HEK293 (cell line): ENCODE measurements around the gene PEX14.

Experiments used
- CTCF ChIA-PET: fragments of 350-600 bp; formaldehyde crosslinking; extraction: SDS; loops from one replicate; lab custom pipeline; 2021; ENCODE audit warnings: antibody characterized with exemption; lab: Yijun Ruan, JAX
- POLR2A ChIA-PET: fragments of 300-600 bp; formaldehyde crosslinking; extraction: SDS; loops from one replicate; lab custom pipeline; 2020; ENCODE audit warnings: antibody characterized with exemption, inconsistent platforms; lab: Yijun Ruan, JAX
- H3K27ac ChIP-seq: fragments of 200-500 bp; sonication (Bioruptor generic); 2 replicates; pipeline ENCODE4 v1.5.1; 2014; ENCODE audit warnings: low read depth, low read length, control low read depth, inconsistent platforms; ENCODE audit errors: extremely low read depth
- H3K36me3 ChIP-seq, 2 experiments: fragments of 200-500 bp in 1 of 2; sonication (Bioruptor generic) in 1 of 2; 1 replicate in 1 of 2; 2 replicates in 1 of 2; pipeline ENCODE4 v1.5.1; 2014 to 2017; ENCODE audit warnings: inconsistent platforms in 2 of 2, low read length in 2 of 2; ENCODE audit not compliant: control insufficient read depth in 2 of 2, insufficient read depth in 1 of 2
- H3K4me1 ChIP-seq: fragments of 200-500 bp; sonication (Bioruptor generic); 2 replicates; pipeline ENCODE4 v1.5.1; 2014; ENCODE audit warnings: mild to moderate bottlenecking, low read length, inconsistent platforms; ENCODE audit not compliant: control insufficient read depth, insufficient read depth
- H3K4me3 ChIP-seq: 2 replicates; pipeline ENCODE4 v1.5.1; 2011; ENCODE audit warnings: low read depth, mild to moderate bottlenecking, control low read depth, low read length, moderate library complexity
- H3K9me3 ChIP-seq: fragments of 200-500 bp; sonication (Bioruptor generic); 2 replicates; pipeline ENCODE4 v1.5.1; 2014; ENCODE audit warnings: low read depth, low read length, inconsistent platforms; ENCODE audit not compliant: control insufficient read depth, insufficient read depth
- GFI1B ChIP-seq: fragments of 450-650 bp; formaldehyde crosslinking; IDR thresholded peaks from 2 replicates; pipeline ENCODE4 v1.5.1; 2016; ENCODE audit warnings: missing biosample characterization, missing genetic modification characterization
- MEIS1 ChIP-seq: sonication (generic); formaldehyde crosslinking; IDR thresholded peaks from 2 replicates; pipeline ENCODE4 v1.8.1; 2022; ENCODE audit warnings: missing genetic modification reagents, mild to moderate bottlenecking, borderline replicate concordance
- PRDM10 ChIP-seq: fragments of 450-650 bp; formaldehyde crosslinking; IDR thresholded peaks from 2 replicates; pipeline ENCODE4 v1.5.1; 2016; ENCODE audit warnings: missing biosample characterization, missing genetic modification characterization
- TCF7L2 ChIP-seq: IDR thresholded peaks from 2 replicates; pipeline ENCODE4 v1.6.1; 2011; ENCODE audit warnings: low read depth, mild to moderate bottlenecking, inconsistent platforms, low read length, moderate library complexity, borderline replicate concordance
- ZNF558 ChIP-seq: fragments of 450-650 bp; formaldehyde crosslinking; IDR thresholded peaks from 2 replicates; pipeline ENCODE4 v1.5.1; 2016; ENCODE audit warnings: missing biosample characterization, missing genetic modification characterization
- ZNF561 ChIP-seq: fragments of 450-650 bp; IDR thresholded peaks from 2 replicates; pipeline ENCODE4 v1.5.1; 2018; ENCODE audit warnings: missing biosample characterization, missing genetic modification characterization, borderline replicate concordance
- ZNF610 ChIP-seq: fragments of 450-650 bp; formaldehyde crosslinking; IDR thresholded peaks from 2 replicates; pipeline ENCODE4 v1.5.1; 2016; ENCODE audit warnings: missing biosample characterization, missing genetic modification characterization, borderline replicate concordance
- ZNF791 ChIP-seq: fragments of 450-650 bp; formaldehyde crosslinking; IDR thresholded peaks from 2 replicates; pipeline ENCODE4 v1.5.1; 2016; ENCODE audit warnings: missing biosample characterization, missing genetic modification characterization
- ZNF830 ChIP-seq: fragments of 450-650 bp; IDR thresholded peaks from 2 replicates; pipeline ENCODE4 v1.5.0; 2018; ENCODE audit warnings: missing biosample characterization, missing genetic modification characterization, low read depth, mild to moderate bottlenecking, moderate library complexity
- TF ChIP-seq, protein P1 (sequence below): fragments of 450-650 bp; formaldehyde crosslinking; IDR thresholded peaks from 2 replicates; pipeline ENCODE4 v1.5.1; 2016; ENCODE audit warnings: missing biosample characterization, missing genetic modification characterization
- TF ChIP-seq, protein P2 (sequence below): fragments of 450-650 bp; formaldehyde crosslinking; IDR thresholded peaks from 2 replicates; pipeline ENCODE4 v1.5.1; 2017; ENCODE audit warnings: missing biosample characterization, missing genetic modification characterization

PEX14 gene

DNA sequence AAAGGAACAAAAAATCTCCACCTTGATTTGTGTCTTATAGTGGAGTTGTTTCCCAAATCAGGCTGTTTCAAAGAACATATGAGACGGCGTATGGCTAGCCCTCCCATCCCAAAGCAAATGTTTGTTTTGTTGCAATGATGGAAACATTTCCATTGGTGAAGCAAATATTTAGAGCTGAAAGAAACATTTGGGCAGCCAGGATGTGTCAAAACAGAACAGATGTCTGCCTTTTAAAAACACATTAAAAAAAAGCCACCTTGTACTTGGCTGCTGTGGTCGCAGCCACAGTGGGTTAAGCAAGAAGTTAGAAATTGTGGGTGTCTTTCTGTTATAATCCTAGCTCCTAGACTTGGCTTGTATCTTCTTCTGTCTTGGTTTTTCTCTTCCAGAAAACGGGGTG is 116.3 kb downstream of the PEX14 start:
- POLR2A ChIA-PET: no interaction called here
- Histone ChIP-seq H3K36me3 (no peaks in the 10 kb centered on the region), H3K4me1 (peaks cover 6% of the 10 kb centered on the region; the same call in 1 of the 2 replicates), H3K4me3 (no peak overlapping the region), H3K27ac (no peak overlapping the region), H3K9me3 (no peaks in the 10 kb centered on the region)
- no peak for TF ChIP-seq ZNF791
- CTCF ChIA-PET: interaction anchor here (0.6 to 1.1 kb wide), 3 partner anchors 9 to 84 kb away, joined by 3 read pairs; no protein-coding TSS in a partner anchor

GRCh38 chr1:10592373-10592772 is 117.6 kb downstream of the PEX14 start:
- H3K4me1 ChIP-seq: peaks cover 6% of the 10 kb centered on the region; the same call in 1 of the 2 replicates
- no peaks in the 10 kb centered on the region for H3K36me3 ChIP-seq
- no peak for TF ChIP-seq ZNF558 (tag by site-specific recombination)
- TF ChIP-seq, protein P1, sequence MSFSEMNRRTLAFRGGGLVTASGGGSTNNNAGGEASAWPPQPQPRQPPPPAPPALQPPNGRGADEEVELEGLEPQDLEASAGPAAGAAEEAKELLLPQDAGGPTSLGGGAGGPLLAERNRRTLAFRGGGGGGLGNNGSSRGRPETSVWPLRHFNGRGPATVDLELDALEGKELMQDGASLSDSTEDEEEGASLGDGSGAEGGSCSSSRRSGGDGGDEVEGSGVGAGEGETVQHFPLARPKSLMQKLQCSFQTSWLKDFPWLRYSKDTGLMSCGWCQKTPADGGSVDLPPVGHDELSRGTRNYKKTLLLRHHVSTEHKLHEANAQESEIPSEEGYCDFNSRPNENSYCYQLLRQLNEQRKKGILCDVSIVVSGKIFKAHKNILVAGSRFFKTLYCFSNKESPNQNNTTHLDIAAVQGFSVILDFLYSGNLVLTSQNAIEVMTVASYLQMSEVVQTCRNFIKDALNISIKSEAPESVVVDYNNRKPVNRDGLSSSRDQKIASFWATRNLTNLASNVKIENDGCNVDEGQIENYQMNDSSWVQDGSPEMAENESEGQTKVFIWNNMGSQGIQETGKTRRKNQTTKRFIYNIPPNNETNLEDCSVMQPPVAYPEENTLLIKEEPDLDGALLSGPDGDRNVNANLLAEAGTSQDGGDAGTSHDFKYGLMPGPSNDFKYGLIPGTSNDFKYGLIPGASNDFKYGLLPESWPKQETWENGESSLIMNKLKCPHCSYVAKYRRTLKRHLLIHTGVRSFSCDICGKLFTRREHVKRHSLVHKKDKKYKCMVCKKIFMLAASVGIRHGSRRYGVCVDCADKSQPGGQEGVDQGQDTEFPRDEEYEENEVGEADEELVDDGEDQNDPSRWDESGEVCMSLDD (tag by site-specific recombination): no peak
- TF ChIP-seq ZNF561 (tag by site-specific recombination): 0 out of 2 replicates have a peak, but pooled peaks have one; percentile 40
- ChIA-PET POLR2A (no interaction called here), CTCF (interaction anchor here (0.7 to 1.5 kb wide), 2 partner anchors 9 to 85 kb away, joined by 3 to 6 read pairs; no protein-coding TSS in a partner anchor)
- H3K9me3 ChIP-seq: no peaks in the 10 kb centered on the region
- H3K27ac ChIP-seq: no peak overlapping the region
- H3K4me3 ChIP-seq: no peak overlapping the region

- ChIA-PET CTCF (interaction anchor here (1.5 kb wide), 1 partner anchor 86 kb away, joined by 3 read pairs; no protein-coding TSS in a partner anchor), POLR2A (no interaction called here)
- Histone ChIP-seq H3K4me3 (no peak overlapping the region), H3K27ac (no peak overlapping the region), H3K36me3 (no peaks in the 10 kb centered on the region), H3K4me1 (peaks cover 6% of the 10 kb centered on the region; the same call in 1 of the 2 replicates), H3K9me3 (no peaks in the 10 kb centered on the region)
- no peak for TF ChIP-seq ZNF830 (tag by site-specific recombination)
- TF ChIP-seq, protein P2, sequence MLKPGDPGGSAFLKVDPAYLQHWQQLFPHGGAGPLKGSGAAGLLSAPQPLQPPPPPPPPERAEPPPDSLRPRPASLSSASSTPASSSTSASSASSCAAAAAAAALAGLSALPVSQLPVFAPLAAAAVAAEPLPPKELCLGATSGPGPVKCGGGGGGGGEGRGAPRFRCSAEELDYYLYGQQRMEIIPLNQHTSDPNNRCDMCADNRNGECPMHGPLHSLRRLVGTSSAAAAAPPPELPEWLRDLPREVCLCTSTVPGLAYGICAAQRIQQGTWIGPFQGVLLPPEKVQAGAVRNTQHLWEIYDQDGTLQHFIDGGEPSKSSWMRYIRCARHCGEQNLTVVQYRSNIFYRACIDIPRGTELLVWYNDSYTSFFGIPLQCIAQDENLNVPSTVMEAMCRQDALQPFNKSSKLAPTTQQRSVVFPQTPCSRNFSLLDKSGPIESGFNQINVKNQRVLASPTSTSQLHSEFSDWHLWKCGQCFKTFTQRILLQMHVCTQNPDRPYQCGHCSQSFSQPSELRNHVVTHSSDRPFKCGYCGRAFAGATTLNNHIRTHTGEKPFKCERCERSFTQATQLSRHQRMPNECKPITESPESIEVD (tag by site-specific recombination): peak; percentile 36; the same call in 1 of the 2 replicates
These were observed 119.0 kb downstream of the PEX14 start for GRCh38 chr1:10593750-10594149.

GRCh38 chr1:10594595-10595223 is 120.0 kb downstream of the PEX14 start:
- TF ChIP-seq GFI1B (no peak), MEIS1 (CRISPR knock-in tag) (no peak), ZNF610 (no peak), PRDM10 (tag by site-specific recombination) (no peak), TCF7L2 (no peak)
- Histone ChIP-seq H3K27ac (no peak overlapping the region), H3K36me3 (peaks cover 0 to 7% of the 10 kb centered on the region in 2 experiments; a peak in 1 of 3 replicates), H3K4me3 (no peak overlapping the region), H3K9me3 (no peaks in the 10 kb centered on the region), H3K4me1 (peaks cover 6% of the 10 kb centered on the region; the same call in 1 of the 2 replicates)
- ChIA-PET CTCF (interaction anchor here (0.6 kb wide), 1 partner anchor 94 kb away, joined by 6 read pairs; no protein-coding TSS in a partner anchor), POLR2A (no interaction called here)
